Hematopoietic multipotent progenitor cell treated with erythropoietin and hydrocortisone succinate and interleukin-3 and kit ligand, for 8 days (in vitro differentiated cells): ENCODE data around the gene FNDC1.

Experiments
- DNase-seq: peaks from one replicate; pipeline ENCODE4 v3.0.0-alpha.2; 2015

The FNDC1 gene

GRCh38 chr6:159212525-159213280, 43.5 kb downstream of the FNDC1 start:
- DNase-seq: no peak

DNA sequence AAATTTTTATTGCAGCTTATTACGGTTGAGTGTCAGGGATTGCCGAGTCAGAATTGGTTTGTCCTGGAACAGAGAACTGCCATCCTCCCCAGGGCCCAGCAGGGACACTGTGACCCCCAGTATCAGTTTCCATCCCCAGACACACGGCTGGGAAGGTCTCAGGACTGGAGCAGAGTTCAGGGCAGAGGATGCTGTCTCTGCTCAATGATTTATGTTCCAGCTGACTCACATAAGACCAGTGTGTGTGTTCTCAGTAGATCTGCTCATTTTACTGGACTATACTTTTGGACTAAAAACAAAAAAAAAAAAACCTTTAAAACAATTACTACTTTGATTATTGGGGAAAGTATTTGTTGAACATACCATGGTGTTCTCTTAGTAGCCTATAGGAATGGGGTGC, 44.2 kb downstream of the FNDC1 start:
- no peak for DNase-seq

- DNase-seq: no peak
These were observed 45.1 kb downstream of the FNDC1 start for GRCh38 chr6:159214281-159214680.

GRCh38 chr6:159217595-159218275, 48.5 kb downstream of the FNDC1 start:
- DNase-seq: peak; percentile 38

DNA sequence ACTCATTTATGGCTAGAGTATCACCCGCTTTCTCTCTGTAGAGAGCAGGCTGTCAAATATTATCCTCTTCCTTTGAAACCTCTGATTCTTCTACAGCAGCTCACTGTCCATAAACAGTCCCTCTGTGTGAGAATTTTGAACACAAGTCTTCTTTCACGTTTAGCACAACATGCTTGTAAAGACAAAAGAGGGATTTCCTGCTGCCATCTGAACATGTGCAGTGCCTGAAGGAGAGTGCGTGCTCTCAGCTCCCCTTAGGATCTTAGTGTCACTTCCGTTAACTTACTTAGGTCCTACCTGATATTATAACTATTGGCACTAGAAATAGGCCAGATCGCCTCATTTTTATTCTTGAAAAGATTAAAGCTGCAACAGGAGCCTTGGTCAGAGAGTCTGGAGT, 50.9 kb downstream of the FNDC1 start:
- DNase-seq: no peak

DNA sequence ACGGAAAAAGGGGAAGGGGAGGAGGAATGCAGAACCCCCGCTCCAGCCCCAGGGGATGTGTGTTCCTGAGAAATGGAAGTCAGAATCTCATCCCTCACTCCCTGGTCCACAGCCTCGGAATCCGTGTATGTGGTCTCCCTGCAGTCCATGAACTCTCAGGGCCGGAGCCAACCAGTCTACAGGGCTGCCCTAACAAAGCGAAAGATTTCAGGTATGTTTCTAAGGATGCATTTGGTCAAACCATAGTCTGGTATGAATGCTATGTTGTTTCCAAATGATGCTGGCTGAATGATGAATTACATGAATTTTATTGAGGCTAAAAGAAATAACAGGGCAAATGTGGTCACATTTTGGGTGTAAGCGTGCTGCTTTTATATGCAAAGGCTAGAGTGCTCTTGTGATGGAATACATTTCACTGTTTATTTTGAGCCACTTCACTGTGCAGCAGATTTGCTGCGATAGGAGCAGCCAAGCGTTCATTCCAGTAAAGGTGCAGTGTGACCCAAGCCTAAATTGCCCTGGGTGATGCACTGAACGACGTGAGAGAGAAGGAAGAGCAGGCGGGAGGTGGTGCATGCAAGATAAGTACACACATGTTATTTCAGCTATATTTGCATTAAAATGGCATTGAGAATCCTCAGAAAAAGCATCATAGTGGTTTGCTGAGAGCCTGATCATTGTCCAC, 52.4 kb downstream of the FNDC1 start:
- DNase-seq: no peak

DNA sequence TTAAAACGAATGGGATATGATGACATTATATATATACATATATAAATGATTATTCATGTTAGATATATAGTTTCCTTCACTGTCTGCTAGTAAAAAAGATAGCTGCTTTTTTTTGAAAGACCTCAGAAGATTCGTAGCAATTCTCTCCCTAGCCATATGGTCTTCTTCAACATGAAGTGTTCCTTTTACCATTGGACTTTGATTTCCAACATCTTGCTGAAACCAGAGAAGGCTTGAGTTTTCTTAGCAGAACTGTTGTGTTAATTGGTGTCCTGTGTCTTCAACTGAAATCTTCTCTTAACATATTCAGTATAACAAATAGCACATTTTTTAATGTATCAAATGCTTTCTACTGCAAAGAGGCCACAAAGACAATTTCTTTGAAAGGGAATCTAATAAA, 55.3 kb downstream of the FNDC1 start:
- DNase-seq: no peak

DNA sequence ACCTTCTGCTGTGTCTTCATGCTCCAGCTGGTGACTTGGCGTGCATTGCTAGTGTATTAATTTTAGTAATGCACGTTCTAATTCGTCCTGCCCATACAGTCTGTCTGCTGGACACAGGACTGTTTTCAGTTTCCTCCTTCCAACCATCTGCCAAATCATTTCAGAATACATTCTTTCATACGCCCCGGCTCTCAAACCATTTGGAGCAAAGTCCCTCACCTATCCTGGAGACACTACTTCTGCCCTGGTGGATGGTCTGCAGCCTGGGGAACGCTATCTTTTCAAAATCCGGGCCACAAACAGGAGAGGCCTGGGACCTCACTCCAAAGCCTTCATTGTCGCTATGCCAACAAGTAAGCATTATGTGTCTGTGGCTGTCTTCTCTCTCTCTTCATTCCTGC, 60.5 kb downstream of the FNDC1 start:
- DNase-seq: no peak

DNA sequence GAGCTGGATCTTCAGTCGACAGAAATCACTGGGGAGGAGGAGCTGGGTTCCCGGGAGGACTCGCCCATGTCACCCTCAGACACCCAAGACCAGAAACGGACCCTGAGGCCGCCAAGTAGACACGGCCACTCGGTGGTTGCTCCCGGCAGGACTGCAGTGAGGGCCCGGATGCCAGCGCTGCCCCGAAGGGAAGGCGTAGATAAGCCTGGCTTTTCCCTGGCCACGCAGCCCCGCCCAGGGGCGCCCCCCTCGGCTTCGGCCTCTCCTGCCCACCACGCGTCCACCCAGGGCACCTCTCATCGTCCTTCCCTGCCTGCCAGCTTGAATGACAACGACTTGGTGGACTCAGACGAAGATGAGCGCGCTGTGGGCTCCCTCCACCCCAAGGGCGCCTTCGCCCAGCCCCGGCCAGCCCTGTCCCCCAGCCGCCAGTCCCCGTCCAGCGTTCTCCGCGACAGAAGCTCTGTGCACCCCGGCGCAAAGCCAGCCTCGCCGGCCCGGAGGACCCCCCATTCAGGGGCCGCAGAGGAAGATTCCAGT, 63.0 kb downstream of the FNDC1 start:
- DNase-seq: no peak

DNA sequence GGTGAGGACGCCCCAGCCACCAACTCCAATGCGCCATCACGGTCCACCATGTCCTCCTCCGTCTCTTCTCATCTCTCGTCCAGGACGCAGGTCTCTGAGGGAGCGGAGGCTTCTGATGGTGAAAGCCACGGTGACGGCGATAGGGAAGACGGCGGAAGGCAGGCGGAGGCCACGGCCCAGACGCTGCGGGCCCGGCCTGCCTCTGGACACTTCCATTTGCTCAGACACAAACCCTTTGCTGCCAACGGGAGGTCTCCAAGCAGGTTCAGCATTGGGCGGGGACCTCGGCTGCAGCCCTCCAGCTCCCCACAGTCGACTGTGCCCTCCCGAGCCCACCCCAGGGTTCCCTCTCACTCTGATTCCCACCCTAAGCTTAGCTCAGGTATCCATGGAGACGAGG, 63.6 kb downstream of the FNDC1 start:
- DNase-seq: no peak

- DNase-seq: no peak
These were observed 64.3 kb downstream of the FNDC1 start for GRCh38 chr6:159233365-159234101.

DNA sequence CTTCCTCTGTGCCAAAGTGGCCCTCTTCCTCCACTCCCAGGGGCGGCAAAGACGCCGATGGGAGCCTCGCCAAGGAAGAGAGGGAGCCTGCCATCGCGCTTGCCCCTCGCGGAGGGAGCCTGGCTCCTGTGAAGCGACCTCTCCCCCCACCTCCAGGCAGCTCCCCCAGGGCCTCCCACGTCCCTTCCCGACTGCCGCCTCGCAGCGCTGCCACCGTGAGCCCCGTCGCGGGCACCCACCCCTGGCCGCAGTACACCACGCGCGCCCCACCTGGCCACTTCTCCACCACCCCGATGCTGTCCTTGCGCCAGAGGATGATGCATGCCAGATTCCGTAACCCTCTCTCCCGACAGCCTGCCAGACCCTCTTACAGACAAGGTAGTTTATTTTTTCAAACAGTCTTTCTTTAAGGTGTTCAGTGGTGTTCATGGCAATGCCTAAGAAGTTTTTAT, 64.9 kb downstream of the FNDC1 start:
- DNase-seq: no peak

- DNase-seq: no peak
These were observed 69.8 kb downstream of the FNDC1 start for GRCh38 chr6:159238920-159239558.

DNA sequence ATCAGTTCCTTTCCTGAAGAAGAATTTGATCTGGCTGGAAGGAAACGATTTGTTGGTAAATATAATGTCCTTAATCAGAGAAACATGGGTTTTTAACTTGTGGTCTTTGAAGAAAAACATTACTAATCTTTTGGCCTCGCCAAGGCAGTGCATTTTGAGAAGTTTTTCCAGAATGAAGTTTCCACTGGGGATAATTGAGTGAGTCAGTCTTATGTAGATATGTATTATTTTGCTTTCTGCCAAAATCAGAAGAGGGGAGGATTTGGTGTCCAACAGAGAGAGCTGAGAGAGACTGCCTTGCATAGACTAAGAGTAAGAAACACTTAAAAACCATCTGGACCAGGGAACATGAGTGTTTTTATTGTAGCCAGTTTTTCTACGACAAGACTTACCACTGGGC, 79.9 kb downstream of the FNDC1 start:
- no peak for DNase-seq

DNA sequence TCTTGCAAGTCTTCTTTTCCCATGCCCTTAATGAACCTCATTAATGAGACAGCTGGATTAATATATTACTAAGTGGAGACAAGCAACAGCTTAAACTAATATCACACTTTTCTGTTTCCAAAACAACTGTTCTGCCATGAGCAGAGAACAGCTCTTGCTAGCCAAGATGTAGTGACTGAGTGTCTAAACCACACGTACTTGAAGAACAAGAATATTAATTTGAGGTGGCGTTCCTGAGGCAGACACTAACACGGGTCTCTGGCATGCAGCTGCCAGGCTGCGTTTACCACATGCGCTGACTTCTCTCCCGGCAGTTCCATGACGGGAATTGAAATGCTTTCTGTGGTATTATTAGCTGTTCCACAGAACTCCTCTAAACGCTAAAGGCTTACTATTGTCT, 80.6 kb downstream of the FNDC1 start:
- DNase-seq: no peak

- DNase-seq: no peak
These were observed 81.4 kb downstream of the FNDC1 start for GRCh38 chr6:159250633-159251032.

GRCh38 chr6:159252955-159253508, 83.8 kb downstream of the FNDC1 start:
- DNase-seq: peak; percentile 64

DNA sequence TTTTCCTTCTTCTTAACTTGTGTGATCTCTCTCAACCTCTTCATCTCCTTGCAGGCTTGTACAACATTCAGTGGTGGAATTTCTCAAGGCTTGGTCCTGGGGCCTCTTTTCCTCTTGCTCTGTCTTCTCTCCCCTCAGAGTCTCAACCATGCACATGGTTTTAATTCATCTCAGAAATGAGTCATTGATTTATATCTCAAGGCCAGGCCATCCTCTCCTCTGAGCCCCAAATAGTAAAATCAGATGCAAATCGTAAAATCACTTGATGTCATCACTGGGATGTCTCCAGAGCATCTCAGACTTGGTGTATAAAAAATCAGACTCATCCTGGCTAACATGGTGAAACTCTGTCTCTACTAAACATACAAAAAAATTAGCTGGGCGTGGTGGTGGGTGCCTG, 85.0 kb downstream of the FNDC1 start:
- no peak for DNase-seq

- no peak for DNase-seq
These were observed 86.3 kb downstream of the FNDC1 start for GRCh38 chr6:159255434-159255951.

DNA sequence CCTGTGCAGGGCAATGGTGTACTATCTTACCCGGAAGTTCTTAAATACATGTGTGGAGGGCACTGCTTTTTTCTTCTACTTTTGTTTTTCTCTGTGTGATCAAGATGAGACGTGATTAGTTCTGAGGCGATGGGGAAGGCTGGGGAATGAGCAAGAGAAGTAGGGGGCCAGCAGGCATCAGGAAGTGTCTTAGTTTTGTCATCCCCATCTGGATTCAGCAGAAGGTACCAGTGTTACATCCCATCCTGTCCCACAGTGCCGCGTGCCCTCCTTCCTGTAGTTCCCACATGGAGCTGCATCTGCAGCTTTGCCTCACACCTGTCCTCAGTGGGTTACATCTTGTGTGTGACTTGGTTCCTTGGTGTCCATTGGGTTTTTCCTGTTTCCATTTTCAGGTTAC, 86.9 kb downstream of the FNDC1 start:
- no peak for DNase-seq

DNA sequence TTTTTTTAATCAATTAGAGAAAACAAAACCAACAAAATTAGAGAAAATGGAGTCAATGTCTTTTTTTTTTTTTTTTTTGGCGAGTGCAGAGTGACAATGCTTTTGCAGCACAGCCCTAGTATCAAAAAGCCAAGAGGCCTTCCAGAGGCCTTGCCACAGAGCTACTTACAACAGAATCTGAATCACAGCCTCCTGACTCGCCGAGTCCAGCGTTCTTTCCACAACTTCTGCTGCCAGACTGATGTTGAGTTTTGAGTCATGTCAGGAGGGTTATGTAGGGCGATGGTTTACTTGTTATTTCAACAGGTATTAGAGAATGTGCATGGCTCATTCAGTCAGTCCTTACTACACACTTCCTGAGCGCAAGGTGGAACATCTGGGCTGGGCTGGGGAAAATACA, 88.6 kb downstream of the FNDC1 start:
- DNase-seq: no peak
